GM19452 (cell line): ENCODE data around the gene RNF157.
A peak's percentile ranks its signal among the peaks of the same experiment; 100 is the strongest.

ENCODE experiments used
- ATAC-seq: cut with Tn5 transposase; IDR thresholded peaks from one replicate; pipeline ENCODE4 v1.9.1; 2021; ENCODE audit not compliant: unreplicated experiment

RNF157 gene

DNA sequence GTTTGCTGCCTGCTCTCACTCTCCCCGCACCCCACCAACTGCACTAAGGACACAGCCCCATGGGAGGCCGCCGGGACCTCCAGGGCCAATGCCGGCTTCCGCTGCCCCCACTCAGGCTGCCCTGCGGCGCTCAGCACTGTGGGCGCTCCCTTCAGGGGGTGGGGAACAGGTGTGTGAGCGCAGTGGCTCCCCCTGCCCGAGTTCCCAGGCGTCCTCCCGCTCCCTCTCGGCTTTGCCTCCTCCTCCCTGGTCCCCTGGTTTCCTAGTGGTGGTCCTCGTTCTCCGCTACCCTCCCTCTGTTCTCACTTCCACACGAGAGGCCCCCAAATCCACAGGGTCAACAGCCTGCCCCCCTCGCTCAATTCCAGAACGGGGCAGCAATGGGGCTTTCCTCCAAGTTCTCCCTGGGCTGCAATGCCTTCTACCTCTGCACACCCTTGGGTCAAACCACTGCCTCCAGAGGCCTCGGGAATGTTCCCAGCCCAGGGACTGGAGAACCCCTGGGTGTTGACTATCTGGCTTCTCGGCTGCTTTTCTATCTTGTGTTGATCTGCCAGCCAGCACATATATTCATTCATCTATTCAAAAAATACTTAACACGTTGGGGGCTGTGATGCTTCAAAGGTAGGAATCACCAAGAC, 109.1 kb downstream of the RNF157 start:
- no peak for ATAC-seq

DNA sequence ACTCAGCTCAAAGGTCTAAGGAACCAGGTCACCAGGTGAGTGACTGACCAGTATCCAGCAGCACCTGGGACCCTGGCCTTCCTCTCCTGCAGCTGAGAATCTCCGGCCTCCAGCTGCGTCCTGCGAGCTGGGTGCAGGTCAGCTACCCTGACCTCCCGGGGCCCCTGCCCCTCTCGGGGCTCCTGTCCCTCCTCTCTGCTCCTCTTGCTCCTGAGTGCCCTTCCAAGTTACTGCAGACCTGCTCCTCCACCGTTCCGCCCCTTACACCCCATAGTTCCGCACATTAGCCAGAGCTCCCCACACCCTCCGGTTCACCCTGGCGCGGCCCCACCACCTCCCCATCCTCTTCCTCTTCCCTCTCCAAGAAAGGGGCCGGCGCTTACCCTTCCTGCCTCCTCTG, 109.8 kb downstream of the RNF157 start:
- no peak for ATAC-seq

DNA sequence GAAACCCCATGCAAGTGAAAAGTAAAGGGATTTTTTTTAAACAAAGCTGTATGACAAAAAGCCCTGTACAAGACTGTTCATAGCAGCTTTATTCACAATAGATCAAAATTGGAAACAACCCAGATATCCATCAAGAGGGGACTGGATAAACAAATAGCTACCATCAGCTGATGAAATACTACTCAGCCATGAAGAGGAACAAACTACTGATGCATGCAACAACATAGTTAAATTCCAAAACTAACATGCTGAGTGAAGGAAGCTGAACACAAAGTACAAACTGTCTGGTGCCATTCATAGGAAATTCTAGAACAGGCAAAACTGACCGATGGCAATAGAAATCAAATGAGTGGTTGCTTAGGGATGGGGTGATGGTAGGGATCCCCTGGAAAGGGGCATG, 114.4 kb downstream of the RNF157 start:
- ATAC-seq = no peak

DNA sequence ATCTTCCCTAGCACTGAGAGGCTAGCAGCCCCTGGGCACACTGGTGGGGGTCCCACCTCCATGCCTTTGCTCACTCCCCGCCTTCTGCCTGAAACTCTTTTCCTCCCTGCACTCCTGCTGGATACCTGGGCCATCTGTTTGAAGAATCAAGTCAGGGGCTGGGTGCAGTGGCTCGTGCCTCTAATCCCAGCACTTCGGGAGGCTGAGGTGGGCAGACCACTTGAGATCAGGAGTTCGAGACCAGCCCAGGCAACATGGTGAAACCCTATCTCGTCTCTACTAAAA, 115.0 kb downstream of the RNF157 start:
- ATAC-seq = no peak

DNA sequence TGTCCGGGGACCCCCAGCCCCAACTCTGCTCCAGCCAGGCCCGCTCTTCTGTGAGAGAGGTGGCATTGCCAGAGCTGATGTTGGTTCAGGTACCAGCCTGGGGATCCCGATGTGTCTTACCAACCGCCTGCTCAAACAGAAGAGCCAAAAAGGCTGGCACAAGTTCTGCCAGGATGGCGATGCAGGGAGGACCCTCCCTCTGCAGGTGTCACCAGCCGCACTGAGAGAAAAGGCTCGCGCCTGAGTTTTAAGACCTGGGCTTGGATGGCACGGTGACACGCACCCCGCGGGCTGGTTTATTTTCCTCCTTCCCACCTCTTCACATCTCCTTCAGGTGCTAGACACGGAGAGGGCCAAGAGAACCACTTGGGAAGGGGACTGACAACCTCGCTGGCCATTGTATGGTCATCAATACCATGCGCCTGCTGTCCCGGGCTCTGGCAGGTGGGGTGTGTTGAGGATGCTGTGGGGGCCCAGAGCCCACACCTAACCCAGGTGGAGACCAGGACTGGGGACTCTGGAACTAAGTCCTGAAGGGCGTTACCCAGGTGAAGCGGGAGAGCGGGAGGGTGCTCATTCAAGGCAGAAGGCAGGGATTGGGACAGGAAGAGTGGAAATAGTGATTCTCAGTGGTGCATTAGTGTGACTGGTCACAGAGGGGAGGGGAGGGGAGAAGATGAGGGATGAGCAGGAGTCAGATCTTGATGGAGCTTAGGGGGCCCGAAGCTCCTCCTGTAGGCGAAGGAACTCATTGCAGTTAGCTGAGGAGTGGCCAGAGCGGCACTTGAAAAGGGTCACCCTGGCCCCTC, 115.5 kb downstream of the RNF157 start:
- no peak for ATAC-seq

DNA sequence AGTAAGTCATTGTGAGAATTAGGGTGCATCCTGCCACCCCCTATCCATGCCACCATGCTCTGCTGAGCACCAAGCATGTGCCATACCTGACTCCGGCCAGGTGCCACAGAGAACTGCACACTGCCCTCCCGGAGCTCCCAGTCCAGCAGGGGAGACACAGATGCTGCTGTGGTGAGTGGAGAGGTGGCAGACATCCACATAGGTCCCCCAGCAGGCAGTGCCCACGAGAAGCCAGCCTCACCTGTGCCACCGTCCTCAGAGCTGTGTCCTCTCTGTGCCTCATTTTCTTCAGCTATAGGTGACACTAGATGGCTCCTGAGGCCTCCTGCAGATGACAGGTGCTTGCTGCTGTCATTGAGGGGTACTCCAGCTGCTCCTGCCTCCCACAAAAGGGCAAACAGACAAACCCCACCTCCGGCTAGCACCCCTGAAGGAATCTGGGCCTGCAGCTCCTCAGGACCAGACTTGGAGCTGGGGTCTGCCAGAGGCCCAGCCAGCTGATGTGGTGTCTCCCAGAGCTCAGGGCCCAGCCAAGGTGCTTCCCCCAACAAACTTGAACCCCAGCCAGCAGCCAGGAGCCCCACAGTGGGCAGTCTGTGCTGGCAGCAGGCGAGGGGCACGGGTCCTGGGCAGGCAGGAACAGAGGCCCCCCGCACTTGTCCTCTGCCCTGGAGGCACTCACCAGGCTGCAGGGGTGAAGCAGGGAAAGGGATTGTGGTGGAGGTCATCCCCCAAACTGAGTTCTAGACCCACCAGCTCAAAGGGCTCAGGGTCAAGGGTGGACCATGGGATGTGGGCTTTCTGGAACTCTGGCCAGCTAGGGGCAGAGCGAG, 116.3 kb downstream of the RNF157 start:
- no peak for ATAC-seq

DNA sequence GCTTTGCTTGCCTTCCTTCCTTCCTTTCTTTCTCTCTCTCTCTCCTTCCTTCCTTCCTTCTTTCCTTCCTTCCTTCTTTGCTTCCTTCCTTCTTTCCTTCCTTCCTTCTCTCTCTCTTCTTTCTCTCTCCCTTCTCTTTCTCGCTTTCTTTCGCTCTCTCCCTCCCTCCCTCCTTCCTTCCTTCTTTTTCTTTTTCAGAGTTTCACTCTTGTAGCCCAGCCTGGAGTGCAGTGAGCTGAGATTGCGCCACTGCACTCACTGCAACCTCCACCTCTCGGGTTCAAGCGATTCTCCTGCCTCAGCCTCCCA, 117.1 kb downstream of the RNF157 start:
- no peak for ATAC-seq

DNA sequence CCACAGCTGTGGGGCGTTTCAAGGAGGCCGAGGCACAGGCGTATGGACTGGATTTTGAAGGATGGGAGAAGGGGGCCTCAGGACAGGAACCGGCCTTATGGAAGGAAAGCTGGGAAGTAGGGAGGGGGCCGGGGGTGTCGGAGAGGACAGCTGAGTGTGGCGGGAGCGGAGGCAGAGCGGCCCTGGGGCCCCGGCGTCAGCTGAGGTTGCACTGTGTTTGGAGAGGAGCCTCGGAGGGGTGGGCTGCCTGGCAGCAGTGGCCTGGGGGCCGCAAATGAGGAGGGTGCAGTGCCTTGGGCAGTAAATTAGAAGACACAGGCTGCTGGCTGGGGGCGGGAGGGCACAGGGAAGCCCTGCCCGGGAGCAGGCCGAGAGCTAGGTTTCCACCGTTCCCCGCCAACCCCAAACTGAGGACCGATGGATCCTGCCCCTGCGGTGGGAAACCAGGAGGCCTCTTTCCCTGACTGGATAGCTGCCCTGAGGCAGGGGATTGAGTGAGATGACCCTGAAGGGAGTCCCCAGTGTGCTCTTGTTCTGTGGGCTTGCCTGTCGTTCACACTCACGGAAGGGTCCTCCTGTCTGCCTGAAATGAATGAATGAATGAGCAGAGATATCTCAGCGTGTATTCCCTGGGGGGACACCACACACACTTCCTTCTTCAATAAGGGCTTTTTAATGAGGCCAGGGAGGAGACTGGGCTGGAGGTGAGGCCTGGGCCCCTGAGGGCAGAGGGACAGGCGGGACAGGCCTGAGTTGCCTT, 117.7 kb downstream of the RNF157 start:
- ATAC-seq = no peak

DNA sequence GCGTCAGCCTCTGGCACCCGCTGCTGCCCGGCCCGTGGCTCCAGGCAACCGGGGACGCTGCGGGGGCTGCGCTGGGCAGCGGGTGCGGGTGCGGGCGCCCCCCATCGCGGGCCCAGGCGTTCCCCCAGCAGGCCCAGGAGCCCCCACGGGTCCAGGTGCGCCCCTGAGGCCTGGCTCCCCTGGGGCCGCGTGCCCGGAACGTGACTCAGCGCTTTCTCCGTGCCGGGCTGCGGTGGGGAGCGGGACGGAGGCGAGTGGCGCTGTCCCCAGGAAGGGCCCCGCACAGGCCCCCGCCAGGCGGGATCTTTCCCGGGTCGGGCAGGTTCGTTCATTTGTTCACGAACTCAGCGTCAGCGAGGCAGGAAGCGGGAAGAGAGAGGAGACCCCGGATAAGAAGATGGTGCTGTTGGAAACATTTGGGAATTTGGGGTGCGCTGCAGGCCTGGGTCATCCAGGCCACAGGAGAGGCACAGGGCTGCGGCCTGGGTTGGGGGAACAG, 118.3 kb downstream of the RNF157 start:
- no peak for ATAC-seq

DNA sequence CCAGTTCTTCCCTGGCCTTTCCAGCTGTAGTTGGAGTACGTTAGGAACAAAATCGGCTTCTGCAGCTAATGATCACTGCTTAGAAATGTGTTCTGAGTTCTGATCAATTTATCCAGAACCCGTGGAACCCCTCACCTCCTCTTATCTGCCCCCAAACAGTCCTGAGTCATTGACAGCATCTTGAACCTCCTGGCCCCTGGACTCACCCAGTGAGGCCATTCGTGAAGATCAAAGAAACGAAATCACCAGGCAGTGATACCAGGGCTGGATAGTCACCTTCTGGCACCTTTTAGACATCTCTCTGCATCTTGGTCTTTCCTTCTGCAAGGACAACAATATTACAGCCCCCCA, 119.7 kb downstream of the RNF157 start:
- no peak for ATAC-seq

DNA sequence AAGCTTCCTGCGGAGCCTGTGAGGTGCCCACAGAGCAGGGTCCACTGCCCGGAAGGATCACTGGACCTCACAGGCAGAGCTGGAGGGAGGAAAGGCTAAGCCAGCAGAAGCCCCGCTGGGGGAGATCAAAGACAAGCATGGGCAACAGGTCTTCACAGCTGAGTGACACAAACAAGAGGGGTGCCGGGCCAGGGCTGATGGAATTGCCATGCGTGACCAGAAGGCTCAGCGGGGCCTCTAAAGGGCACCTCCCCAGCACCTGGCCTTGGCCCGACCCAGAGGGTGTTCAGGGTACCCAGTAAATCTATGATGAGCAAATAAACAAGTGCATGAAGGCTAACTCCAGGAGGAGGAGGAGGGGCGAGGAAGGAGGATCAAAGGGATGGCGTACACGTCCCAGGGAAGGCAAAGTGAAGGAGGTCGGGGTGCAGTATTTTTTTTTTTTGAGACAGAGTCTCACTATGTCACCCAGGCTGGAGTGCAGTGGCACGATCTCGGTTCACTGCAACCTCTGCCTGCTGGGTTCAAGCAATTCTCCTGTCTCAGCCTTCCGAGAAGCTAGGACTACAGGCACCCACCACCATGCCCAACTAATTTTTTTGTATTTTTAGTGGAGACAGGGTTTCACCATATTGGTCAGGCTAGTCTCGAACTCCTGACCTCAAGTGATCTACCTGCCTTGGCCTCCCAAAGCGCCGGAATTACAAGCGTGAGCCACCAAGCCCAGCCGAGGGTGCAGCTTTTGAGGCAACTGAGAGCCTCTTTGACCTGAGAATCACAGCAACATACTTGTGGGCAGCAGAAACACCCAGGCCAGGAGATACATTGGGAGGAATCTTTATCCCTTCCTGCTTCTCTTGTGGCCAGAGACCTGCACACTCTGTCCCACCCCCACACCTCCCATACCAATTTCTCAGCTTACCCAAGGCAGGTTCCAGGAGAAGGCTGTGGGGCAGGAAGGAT, 120.6 kb downstream of the RNF157 start:
- ATAC-seq = no peak

DNA sequence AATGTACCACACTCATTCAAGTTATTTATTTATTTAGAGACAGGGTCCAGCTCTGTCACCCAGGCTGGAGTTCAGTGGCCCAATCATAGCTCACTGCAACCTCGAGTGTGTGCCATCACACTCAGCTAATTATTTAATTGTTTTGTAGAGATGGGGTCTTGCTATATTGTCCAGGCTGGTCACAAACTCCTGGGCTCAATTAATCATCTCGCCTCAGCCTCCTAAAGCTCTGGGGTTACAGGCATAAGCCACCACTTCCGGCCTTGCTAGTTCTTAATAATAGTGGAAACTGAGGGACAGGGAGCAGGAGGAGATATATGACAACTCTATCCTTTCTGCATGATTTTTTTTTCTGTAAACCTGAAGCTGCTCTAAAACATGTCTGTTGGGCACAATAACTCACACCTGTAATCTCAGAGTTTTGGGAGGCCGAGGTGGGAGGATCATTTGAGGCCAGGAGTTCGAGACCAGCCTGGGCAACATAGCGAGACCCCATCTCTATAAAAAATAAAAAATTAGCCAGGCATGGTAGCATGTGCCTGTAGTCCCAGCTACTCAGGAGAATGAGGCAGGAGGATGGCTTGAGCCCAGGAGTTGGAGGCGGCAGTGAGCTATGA, 125.0 kb downstream of the RNF157 start:
- no peak for ATAC-seq

DNA sequence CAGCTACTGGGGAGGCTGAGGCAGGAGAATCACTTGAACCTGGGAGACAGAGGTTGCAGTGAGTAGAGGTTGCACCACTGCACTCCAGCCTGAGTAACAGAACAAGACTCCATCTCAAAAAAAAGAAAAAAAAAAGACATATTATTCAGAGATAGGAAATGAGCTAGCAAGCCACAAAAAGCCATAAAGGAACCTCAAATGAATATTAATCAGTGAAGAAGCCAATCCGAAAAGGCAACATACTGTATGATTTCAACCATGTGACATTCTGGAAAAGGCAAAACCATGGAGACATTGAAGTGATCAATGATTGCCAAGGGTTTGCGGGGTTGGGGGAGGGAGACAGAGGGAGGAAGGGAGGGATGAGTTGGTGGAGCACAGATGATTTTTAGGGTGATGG, 128.3 kb downstream of the RNF157 start:
- ATAC-seq = no peak

DNA sequence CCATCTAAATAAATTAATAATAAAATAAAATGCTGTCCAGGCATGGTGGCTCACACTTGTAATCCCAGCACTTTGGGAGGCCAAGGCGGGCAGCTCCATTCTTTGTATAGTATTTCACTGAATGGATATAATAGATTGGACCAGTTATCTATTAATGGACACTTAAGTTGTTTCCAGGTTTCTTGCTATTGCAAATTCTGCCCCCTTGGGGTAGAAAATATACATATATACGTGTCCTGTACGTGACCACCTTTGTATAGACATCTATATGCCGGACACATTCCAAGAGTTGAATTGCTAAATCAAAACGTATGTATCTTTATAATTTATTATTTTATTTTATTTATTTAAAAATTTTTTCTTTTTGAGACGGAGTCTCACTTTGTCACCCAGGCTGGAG, 132.8 kb downstream of the RNF157 start:
- ATAC-seq = no peak

DNA sequence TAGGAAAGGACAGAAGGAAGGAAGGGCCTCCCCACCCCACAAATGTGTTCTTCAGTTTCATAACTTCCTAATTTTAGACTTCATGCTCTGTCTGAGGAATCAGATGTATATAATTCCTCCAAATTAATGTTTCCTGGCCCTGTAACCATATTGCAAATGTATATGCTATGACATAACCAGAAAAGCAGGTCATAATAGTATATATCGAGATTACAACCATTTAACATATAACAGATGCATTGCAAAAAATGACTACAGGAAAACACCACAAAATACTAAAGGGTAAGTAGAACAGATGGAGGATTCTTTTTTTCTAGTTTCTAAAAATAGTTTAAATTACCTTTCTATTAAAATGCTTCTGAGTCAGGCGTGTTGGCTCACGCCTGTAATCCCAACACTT, 133.6 kb downstream of the RNF157 start:
- ATAC-seq = no peak

DNA sequence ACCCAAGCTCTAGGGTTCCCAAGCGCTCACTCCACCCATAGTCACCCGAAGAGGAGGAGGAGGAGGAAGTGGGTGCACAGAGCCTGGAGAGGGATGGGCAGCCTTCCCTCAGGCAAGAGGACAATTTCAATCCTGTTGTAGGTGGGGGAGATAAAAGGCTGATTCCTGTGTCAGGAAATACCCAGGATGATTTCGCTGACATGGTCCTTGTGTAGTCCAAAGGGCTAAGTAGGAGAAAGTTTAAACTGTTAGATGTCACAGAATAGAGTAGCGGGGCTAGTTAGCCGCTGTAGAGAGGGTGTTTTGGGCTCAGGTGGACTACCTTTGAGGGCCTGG, 135.4 kb downstream of the RNF157 start:
- no peak for ATAC-seq

DNA sequence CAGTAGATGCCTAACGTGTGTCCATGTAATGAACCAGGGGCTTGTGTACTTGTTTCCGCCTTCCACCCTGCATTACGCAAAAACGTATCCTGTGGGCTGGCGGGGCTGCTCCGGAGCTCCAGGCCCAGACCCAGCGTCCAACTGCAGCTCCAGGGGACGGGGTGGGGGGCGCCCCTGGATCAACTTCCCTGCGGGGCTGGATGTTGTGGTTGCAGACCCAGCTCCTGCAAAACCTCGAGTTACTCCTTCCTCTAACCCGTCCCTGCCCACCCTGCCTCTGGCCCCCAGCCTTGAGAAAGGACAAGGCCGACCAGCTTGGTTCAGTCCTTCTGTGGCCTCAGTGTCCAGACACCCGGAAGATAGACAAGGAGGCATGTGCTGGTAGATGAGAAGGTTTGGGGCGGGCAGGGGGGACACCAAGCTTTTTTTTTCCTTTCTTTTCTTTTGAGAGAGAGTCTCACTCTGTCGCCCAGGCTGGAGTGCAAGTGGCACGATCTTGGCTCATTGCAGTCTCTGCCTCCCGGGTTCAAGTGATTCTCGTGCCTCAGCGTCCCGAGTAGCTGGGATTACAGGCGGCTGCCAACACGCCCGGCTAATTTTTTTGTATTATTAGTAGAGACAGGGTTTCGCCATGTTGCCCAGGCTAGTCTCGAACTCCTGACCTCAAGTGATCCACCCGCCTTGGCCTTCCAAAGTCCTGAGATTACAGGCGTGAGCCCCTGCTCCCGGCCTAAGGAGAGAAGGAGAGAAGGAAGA, 136.0 kb downstream of the RNF157 start:
- ATAC-seq = no peak

DNA sequence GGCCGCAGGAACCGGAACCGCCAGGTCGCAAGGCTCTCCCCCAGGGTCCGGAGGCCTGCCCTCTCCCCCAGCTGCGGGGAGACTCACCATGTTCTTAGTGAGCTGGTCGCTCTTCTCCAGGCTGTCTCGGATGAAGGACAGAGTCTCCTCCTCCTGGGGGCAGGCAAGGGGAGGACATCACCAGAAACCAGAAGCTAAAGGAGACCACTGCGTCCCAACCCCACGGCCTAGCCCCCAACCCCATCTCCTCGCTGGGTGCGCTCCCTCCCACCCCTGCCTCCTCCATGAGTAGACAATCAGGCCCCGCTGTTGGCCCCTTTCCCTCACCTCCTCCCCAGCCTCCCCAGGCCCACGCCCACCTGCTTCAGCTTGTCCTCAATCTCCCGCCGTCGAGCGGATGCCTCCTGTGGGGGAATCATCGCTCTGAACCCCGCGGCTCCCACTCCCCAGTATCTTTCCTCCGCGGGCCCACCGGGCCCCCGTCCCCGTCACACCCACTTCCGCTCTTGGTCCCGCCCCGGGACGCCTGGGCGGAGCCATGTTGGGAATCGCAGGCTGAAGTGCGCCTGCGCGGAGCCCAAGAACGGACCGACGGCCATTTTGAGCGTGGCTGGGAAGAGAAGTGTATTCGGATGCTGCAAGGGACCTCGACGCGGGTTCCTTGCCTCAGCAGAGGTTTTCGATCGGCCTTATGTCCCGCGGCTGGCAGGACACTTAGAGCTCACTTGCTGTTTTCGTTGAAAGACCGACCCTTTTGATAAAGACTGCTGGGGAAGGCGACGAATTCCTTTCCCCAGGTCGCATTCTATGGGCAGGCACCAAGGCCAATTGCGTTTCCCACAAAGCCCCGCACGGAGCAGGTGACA, 136.8 kb downstream of the RNF157 start, which contains the start of gene EXOC7:
Gene EXOC7, minus strand, starts transcription at position 514 of the 866 bp plus-strand sequence. Its CDS starts 95 bp downstream, at position 419.
- peak; percentile 80 for ATAC-seq
